RWPE1 (cell line): Measurements from ENCODE around the gene EPB41L4A.

Experiments used
- CTCF ChIA-PET: fragments of 350-600 bp; sonication (Branson Sonifier 250); formaldehyde crosslinking; extraction: SDS; loops from one replicate; lab custom pipeline; 2021; lab: Yijun Ruan, JAX
- POLR2A ChIA-PET: fragments of 400-600 bp; formaldehyde crosslinking; extraction: SDS; loops from one replicate; lab custom pipeline; 2020; ENCODE audit warnings: antibody characterized with exemption; ENCODE audit not compliant: low non-redundant PET; lab: Yijun Ruan, JAX
- DNase-seq: peaks from one replicate; pipeline ENCODE4 v3.0.0; 2012; ENCODE audit warnings: low spot score
- H3K27ac ChIP-seq: fragments of 450-650 bp; 2 replicates; pipeline ENCODE4 v1.5.1; 2017
- TF ChIP-seq, protein P1 (sequence below): fragments of 450-650 bp; conservative IDR thresholded peaks from 2 replicates; pipeline ENCODE4 v1.5.1; 2017; ENCODE audit warnings: low read depth, mild to moderate bottlenecking

Gene EPB41L4A

DNA sequence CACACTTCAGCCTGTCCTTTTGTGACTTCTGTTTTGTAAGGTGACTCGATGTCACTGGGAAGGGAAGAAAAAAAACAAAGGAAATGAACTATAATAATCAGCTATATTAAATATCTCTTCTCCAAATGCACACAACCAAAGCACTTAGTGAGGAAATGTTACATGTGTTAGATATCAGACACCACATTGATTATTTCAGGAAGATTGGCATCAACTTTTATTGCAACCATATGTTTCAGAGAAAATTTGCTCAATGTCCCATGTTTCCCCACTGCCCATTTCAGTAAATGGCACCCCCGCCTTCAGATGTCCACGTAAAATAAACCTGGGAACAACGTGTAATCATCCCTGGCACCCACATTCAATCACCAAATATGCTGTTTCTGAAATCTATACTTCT is 151.8 kb downstream of the EPB41L4A start:
- DNase-seq: no peak
- no peak overlapping the region for H3K27ac ChIP-seq
- TF ChIP-seq, protein P1, sequence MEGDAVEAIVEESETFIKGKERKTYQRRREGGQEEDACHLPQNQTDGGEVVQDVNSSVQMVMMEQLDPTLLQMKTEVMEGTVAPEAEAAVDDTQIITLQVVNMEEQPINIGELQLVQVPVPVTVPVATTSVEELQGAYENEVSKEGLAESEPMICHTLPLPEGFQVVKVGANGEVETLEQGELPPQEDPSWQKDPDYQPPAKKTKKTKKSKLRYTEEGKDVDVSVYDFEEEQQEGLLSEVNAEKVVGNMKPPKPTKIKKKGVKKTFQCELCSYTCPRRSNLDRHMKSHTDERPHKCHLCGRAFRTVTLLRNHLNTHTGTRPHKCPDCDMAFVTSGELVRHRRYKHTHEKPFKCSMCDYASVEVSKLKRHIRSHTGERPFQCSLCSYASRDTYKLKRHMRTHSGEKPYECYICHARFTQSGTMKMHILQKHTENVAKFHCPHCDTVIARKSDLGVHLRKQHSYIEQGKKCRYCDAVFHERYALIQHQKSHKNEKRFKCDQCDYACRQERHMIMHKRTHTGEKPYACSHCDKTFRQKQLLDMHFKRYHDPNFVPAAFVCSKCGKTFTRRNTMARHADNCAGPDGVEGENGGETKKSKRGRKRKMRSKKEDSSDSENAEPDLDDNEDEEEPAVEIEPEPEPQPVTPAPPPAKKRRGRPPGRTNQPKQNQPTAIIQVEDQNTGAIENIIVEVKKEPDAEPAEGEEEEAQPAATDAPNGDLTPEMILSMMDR: no peak
- ChIA-PET CTCF (interaction anchor here (0.6 kb wide), 1 partner anchor 30 kb away, joined by 3 read pairs; no protein-coding TSS in a partner anchor), POLR2A (no interaction called here)

DNA sequence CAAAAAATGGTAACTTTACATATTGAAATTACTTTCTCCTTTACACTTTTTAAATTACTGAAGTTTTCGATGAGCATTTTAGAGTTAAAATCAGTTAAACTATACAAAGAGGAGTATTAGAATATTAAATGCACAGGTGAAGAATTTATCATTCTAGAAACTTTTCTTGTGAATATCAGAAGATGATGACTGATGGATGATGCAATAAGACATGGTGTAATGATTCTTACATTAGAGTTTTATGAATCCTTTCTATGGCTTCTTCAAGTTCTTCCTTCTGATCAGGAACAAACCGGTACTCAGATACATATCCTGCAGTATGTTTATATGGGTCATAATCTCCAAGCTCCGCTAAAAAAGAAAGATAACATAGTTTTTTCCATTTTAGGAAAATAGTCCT is 154.4 kb downstream of the EPB41L4A start:
- CTCF ChIA-PET: no interaction called here
- POLR2A ChIA-PET: no interaction called here

DNA sequence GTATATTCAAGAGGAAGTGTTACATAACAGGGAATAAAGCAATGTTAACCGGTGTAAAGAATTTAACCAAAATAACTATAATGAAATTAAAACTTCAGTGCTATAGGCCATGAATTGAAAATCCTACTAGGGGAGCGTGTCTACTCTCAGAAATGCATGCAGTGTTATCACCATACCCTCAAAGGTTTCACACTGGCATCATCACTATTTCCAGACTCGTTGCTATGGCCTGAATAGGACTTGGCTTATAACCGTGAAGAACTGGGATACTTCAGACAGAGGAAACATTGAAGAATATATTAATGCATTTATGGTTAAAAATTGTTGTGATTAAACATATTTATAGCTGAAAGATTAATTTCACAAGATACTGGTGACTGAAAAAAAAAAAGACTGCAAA is 154.9 kb downstream of the EPB41L4A start:
- H3K27ac ChIP-seq: no peak overlapping the region
- no peak for DNase-seq
- TF ChIP-seq, protein P1: no peak
- POLR2A ChIA-PET: no interaction called here
- CTCF ChIA-PET: no interaction called here

More for the DNA sequence above, 154.4 kb downstream of the EPB41L4A start:
- DNase-seq: no peak
- no peak overlapping the region for H3K27ac ChIP-seq
- TF ChIP-seq, protein P1: no peak

DNA sequence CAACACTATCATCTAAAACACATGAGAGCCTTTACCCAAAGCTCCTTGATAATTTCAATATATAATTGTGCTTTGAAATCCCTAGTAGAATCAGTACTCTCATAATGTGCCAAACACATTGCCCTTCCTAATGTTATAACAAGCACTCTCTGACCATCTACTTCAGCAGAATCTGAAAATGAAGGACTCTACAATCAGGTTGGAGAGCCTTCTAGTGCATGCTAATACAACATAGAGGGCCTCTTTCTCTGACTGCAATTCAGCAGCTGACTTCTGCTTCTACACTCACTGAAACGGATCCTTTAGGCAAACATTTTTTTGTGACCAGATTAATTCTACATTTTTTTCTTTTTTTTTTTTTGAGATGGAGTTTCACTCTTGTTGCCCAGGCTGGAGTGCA is 155.6 kb downstream of the EPB41L4A start:
- CTCF ChIA-PET: interaction anchor here (0.7 kb wide), 2 partner anchors 46 to 185 kb away, joined by 3 read pairs; no protein-coding TSS in a partner anchor
- H3K27ac ChIP-seq: no peak overlapping the region
- TF ChIP-seq, protein P1: no peak
- DNase-seq: no peak
- POLR2A ChIA-PET: no interaction called here

DNA sequence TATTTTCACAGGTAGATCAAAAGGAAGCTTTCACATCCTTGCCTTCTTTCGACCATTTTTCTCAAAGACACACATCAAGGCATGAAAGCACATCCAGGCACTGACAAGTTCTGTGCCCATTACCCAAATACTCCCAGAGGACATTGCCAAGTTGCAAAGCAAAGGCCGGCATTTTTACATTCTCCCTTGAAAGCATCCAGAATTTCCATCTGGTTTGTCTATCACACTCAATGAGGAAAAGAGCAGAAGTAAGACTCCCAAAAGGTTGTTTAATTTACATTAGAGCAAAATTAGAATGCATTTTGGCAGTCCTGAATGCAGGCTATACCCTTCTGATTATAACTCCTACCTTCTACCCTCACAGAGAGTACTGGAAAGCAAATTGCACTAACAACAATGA is 160.5 kb downstream of the EPB41L4A start:
- ChIA-PET POLR2A (no interaction called here), CTCF (no interaction called here)
- TF ChIP-seq, protein P1: no peak
- no peak for DNase-seq
- no peak overlapping the region for H3K27ac ChIP-seq

DNA sequence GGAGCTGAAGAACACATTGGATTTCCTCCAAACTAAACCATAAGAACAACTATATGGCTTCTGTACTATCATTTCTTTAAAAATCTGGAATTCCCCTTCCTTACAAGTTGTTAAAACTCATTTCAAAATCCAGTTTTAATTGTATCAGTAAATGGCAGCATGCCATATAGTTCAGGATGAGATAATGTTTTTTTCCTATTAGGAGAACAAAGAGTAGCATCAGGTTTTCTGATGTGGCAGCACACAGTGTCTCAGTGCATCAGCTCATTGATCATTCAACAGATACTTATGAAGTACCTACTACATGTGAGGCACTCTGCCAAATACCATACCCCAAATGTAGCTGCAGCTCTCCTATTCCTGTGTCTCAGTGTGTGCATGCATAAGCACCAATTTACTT is 161.1 kb downstream of the EPB41L4A start:
- CTCF ChIA-PET: no interaction called here

More for the DNA sequence above, 161.1 kb downstream of the EPB41L4A start:
- H3K27ac ChIP-seq: no peak overlapping the region
- TF ChIP-seq, protein P1: no peak
- POLR2A ChIA-PET: no interaction called here
- no peak for DNase-seq
